Endothelial cell of umbilical vein (primary cell): Measurements from ENCODE around the gene DOCK4. TPM values are rescaled to one million over a fixed set of nuclear protein-coding genes. Genes with fewer than 3 reads are reported as not detected.

Source experiments
- BruUV-seq: library from RNA; stranded (reverse); fragments of 400-500 nt; replicated peaks from 2 replicates; lab custom pipeline; 2021; lab: Mats Ljungman, UMichigan
- CTCF ChIA-PET: fragments of 300-600, 350-600 bp; sonication (Branson Sonifier 250); formaldehyde crosslinking; loops from one replicate; lab custom pipeline; 2021; ENCODE audit warnings: antibody characterized with exemption, inconsistent platforms; lab: Charles Lee
- POLR2A ChIA-PET: fragments of 300-600, 350-600 bp; sonication (Branson Sonifier 250); formaldehyde crosslinking; loops from one replicate; lab custom pipeline; 2021; ENCODE audit warnings: antibody characterized with exemption, inconsistent platforms; lab: Charles Lee
- DNase-seq: peaks from one replicate; pipeline ENCODE4 v3.0.0-alpha.2; 2011; ENCODE audit warnings: low read depth, low spot score
- FAIRE-seq: peaks from 2 replicates; lab custom pipeline; 2011; peaks lifted over from hg19 to GRCh38; lab: Jason Lieb, UNC
- H2AFZ ChIP-seq: 2 replicates; pipeline ENCODE4 v1.6.0; 2012; ENCODE audit warnings: low read depth, low read length, control low read depth, inconsistent platforms
- H3K27ac ChIP-seq: 2 replicates; pipeline ENCODE4 v1.5.1; 2011; ENCODE audit warnings: low read depth, mild to moderate bottlenecking, control low read depth, low read length, moderate library complexity; ENCODE audit not compliant: insufficient read depth
- H3K27me3 ChIP-seq, 2 experiments: 2 replicates each; pipeline versions ENCODE4 v1.6.0 to v1.6.1; 2011; ENCODE audit warnings: low read length in 2 of 2, mixed read lengths in 1 of 2; ENCODE audit not compliant: control insufficient read depth in 2 of 2, insufficient read depth in 2 of 2
- H3K36me3 ChIP-seq, 2 experiments: 2 replicates in 1 of 2; 3 replicates in 1 of 2; pipeline ENCODE4 v1.5.1; 2011; ENCODE audit warnings: low read length in 2 of 2, mild to moderate bottlenecking in 1 of 2, moderate library complexity in 1 of 2; ENCODE audit not compliant: control insufficient read depth in 2 of 2, insufficient read depth in 2 of 2; ENCODE audit errors: extremely low read depth in 1 of 2
- H3K4me1 ChIP-seq: 3 replicates; pipeline ENCODE4 v1.5.1; 2011; ENCODE audit warnings: mild to moderate bottlenecking, low read length; ENCODE audit not compliant: control insufficient read depth, insufficient read depth; ENCODE audit errors: extremely low read depth
- H3K4me2 ChIP-seq: 2 replicates; pipeline ENCODE4 v1.6.1; 2011; ENCODE audit warnings: low read length, control low read depth, mixed read lengths; ENCODE audit not compliant: insufficient read depth
- H3K4me3 ChIP-seq, 3 experiments: fragments of 200-600 bp in 1 of 3; sonication (generic), shearing (Covaris generic) in 1 of 3; replicated peaks in 1 of 3; 2 replicates each; pipeline ENCODE4 v1.5.1; 2011 to 2016; ENCODE audit warnings: control low read depth in 3 of 3, low read length in 3 of 3, mild to moderate bottlenecking in 2 of 3, inconsistent platforms in 1 of 3, low read depth in 1 of 3, moderate library complexity in 1 of 3; ENCODE audit not compliant: insufficient read depth in 1 of 3
- H3K79me2 ChIP-seq: 2 replicates; pipeline ENCODE4 v1.6.0; 2012; ENCODE audit warnings: low read length, inconsistent platforms; ENCODE audit not compliant: control insufficient read depth, insufficient read depth
- H3K9ac ChIP-seq: replicated peaks from 2 replicates; pipeline ENCODE3; 2011; ENCODE audit warnings: low read length, control low read depth; ENCODE audit not compliant: insufficient read depth; ENCODE audit errors: extremely low read depth
- H3K9me1 ChIP-seq: replicated peaks from 3 replicates; pipeline ENCODE4 v1.6.0; 2011; ENCODE audit warnings: mild to moderate bottlenecking, low read length; ENCODE audit not compliant: control insufficient read depth, insufficient read depth; ENCODE audit errors: extremely low read depth
- H3K9me3 ChIP-seq: replicated peaks from 2 replicates; pipeline ENCODE4 v1.5.1; 2012; ENCODE audit warnings: low read length, inconsistent platforms; ENCODE audit not compliant: control insufficient read depth, insufficient read depth
- H4K20me1 ChIP-seq: replicated peaks from 2 replicates; pipeline ENCODE3; 2011; ENCODE audit warnings: mild to moderate bottlenecking, low read length; ENCODE audit not compliant: control insufficient read depth, insufficient read depth; ENCODE audit errors: extremely low read depth
- EZH2 ChIP-seq: IDR thresholded peaks from 2 replicates; pipeline ENCODE4 v1.6.1; 2012; ENCODE audit warnings: borderline replicate concordance, low read depth, mild to moderate bottlenecking, moderate library complexity, low read length, inconsistent platforms; ENCODE audit not compliant: severe bottlenecking
- FOS ChIP-seq: IDR thresholded peaks from 2 replicates; pipeline ENCODE4 v1.6.1; 2011; ENCODE audit warnings: mild to moderate bottlenecking, low read length, moderate library complexity, borderline replicate concordance; ENCODE audit not compliant: insufficient read depth
- GATA2 ChIP-seq: IDR thresholded peaks from 2 replicates; pipeline ENCODE4 v1.7.0; 2011; ENCODE audit warnings: low read depth, mild to moderate bottlenecking, moderate library complexity, mixed read lengths, low read length; ENCODE audit not compliant: insufficient read length, insufficient read depth
- JUN ChIP-seq: IDR thresholded peaks from 2 replicates; pipeline ENCODE4 v1.6.1; 2011; ENCODE audit warnings: borderline replicate concordance, low read depth; ENCODE audit not compliant: insufficient read length, insufficient read depth
- MYC ChIP-seq: IDR thresholded peaks from one replicate; pipeline ENCODE4 v1.6.1; 2011; ENCODE audit warnings: mild to moderate bottlenecking, low read depth, low read length
- POLR2A ChIP-seq: IDR thresholded peaks from 2 replicates; pipeline ENCODE4 v1.6.1; 2012; ENCODE audit warnings: low read depth, mild to moderate bottlenecking, control low read depth, low read length
- POLR2AphosphoS5 ChIP-seq: IDR thresholded peaks from 2 replicates; pipeline ENCODE4 v1.6.1; 2012; ENCODE audit warnings: low read depth, mild to moderate bottlenecking, control low read depth, low read length, moderate library complexity; ENCODE audit not compliant: insufficient read depth
- dilution Hi-C: fragments of 300-500 bp; cut with MboI; formaldehyde crosslinking; loops from one replicate; pipeline ENCODE4 v1.15.0; 2019; ENCODE audit warnings: low sequenced_read_pairs; ENCODE audit not compliant: extremely low pct_ligation_motif_present
- intact Hi-C: fragments of 100-400 bp; cut with micrococcal nuclease; formaldehyde crosslinking; loops from one replicate; pipeline ENCODE4 v1.10.0; 2022
- polyA plus RNA-seq, 4 experiments: library from polyadenylated mRNA; depleted of rRNA in 3 of 4; stranded (reverse) in 3 of 4; unstranded in 1 of 4; fragments of >200 nt; gene quantifications; 2 replicates each; pipeline versions ENCODE4 v1.2.1 to v1.2.3, GENCODE V29; 2011 to 2012; ENCODE audit warnings: missing spikeins in 1 of 4
- total RNA-seq: library from RNA; stranded (reverse); gene quantifications from 2 replicates; pipeline ENCODE4 v1.2.3, GENCODE V29; 2021
- TF ChIP-seq, protein P1 (sequence below): IDR thresholded peaks from 2 replicates; pipeline ENCODE4 v1.6.1; 2011; ENCODE audit not compliant: insufficient read depth, insufficient read length
- TF ChIP-seq, protein P2 (sequence below), 2 donors: IDR thresholded peaks; 1 replicate in 1 of 2; 2 replicates in 1 of 2; pipeline ENCODE4 v1.5.1; 2011; ENCODE audit warnings: low read length in 2 of 2, mild to moderate bottlenecking in 2 of 2, moderate library complexity in 2 of 2, control low read depth in 1 of 2, inconsistent platforms in 1 of 2, low read depth in 1 of 2; ENCODE audit not compliant: insufficient read depth in 1 of 2; ENCODE audit errors: extremely low read depth in 1 of 2

Gene DOCK4
- total and polyA plus RNA-seq, 2 donors (not counting 3 experiments of a cell fraction or from before 2014, with no cell fraction given): 47.4 to 164 TPM

DNA sequence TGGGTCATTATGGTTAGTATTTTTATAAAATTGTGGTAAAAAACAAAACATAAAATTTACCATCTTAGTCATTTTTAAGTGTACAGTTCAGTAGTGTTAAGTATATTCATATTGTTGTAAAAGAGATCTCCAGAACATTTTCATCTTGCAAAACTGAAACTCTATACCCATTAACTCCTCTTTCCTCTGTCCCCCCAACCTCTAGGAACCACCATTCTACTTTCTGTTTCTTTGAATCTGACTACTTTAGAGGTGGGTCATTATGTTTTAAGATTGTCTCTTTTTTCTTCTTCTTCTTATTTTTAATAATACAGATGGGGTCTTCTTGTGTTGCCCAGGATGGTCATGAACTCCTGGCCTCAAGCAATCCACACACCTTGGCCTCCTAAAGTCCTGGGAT, 84.1 kb downstream of the DOCK4 start:
- H3K27me3 ChIP-seq: no peaks in the 10 kb centered on the region
- dilution Hi-C loops: no loop called here
- H3K9me3 ChIP-seq: no peaks in the 10 kb centered on the region
- H4K20me1 ChIP-seq: peaks cover 18% of the 10 kb centered on the region
- H3K79me2 ChIP-seq: peaks cover 91% of the 10 kb centered on the region
- H3K27ac ChIP-seq: no peak overlapping the region
- H2AFZ ChIP-seq: no peak overlapping the region
- H3K9me1 ChIP-seq: no peaks in the 10 kb centered on the region
- H3K4me1 ChIP-seq: no peaks in the 10 kb centered on the region
- CTCF ChIA-PET: no interaction called here
- TF ChIP-seq FOS (no peak), JUN (no peak), MYC (no peak), POLR2AphosphoS5 (no peak), EZH2 (no peak), GATA2 (no peak), POLR2A (no peak)
- TF ChIP-seq, protein P1, sequence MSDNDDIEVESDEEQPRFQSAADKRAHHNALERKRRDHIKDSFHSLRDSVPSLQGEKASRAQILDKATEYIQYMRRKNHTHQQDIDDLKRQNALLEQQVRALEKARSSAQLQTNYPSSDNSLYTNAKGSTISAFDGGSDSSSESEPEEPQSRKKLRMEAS: no peak
- TF ChIP-seq, protein P2, sequence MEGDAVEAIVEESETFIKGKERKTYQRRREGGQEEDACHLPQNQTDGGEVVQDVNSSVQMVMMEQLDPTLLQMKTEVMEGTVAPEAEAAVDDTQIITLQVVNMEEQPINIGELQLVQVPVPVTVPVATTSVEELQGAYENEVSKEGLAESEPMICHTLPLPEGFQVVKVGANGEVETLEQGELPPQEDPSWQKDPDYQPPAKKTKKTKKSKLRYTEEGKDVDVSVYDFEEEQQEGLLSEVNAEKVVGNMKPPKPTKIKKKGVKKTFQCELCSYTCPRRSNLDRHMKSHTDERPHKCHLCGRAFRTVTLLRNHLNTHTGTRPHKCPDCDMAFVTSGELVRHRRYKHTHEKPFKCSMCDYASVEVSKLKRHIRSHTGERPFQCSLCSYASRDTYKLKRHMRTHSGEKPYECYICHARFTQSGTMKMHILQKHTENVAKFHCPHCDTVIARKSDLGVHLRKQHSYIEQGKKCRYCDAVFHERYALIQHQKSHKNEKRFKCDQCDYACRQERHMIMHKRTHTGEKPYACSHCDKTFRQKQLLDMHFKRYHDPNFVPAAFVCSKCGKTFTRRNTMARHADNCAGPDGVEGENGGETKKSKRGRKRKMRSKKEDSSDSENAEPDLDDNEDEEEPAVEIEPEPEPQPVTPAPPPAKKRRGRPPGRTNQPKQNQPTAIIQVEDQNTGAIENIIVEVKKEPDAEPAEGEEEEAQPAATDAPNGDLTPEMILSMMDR (IDR thresholded peaks at IDR 0.05; ENCODE audit: extremely low read depth in 1 of 2, insufficient read depth in 1 of 2, low read depth in 1 of 2, low read length in 2 of 2): no peak
- H3K36me3 ChIP-seq: peaks cover 0 to 3% of the 10 kb centered on the region in 2 experiments
- DNase-seq (no peak), FAIRE-seq (peak; percentile 74)
- no peak overlapping the region for H3K4me3 ChIP-seq
- no TSS peak for BruUV-seq
- POLR2A ChIA-PET: no interaction called here
- no peak overlapping the region for H3K9ac ChIP-seq
- intact Hi-C loops: no loop called here
- H3K4me2 ChIP-seq: no peak overlapping the region
